H9 (cell line): ENCODE measurements around the gene KCNK13. TPM values are rescaled to one million over a fixed set of nuclear protein-coding genes. Genes with fewer than 3 reads are reported as not detected.

Experiments used
- DNase-seq: peaks from one replicate; pipeline ENCODE4 v3.0.0-alpha.2; 2017
- H2AFZ ChIP-seq: one replicate; pipeline ENCODE4 v1.6.1; 2013; ENCODE audit warnings: mild to moderate bottlenecking, low read length, control low read depth, moderate library complexity
- H2AK5ac ChIP-seq: 2 replicates; pipeline ENCODE4 v1.6.1; 2013; ENCODE audit warnings: low read length, control low read depth, mixed read lengths; ENCODE audit not compliant: insufficient read length
- H2BK120ac ChIP-seq: one replicate; pipeline ENCODE4 v1.6.1; 2013; ENCODE audit warnings: low read depth, mild to moderate bottlenecking, low read length, control low read depth, inconsistent platforms; ENCODE audit not compliant: poor library complexity, severe bottlenecking
- H2BK12ac ChIP-seq: 2 replicates; pipeline ENCODE4 v1.6.1; 2013; ENCODE audit warnings: low read length, control low read depth, mixed read lengths, low read depth; ENCODE audit not compliant: insufficient read length
- H2BK15ac ChIP-seq: 2 replicates; pipeline ENCODE4 v1.6.1; 2013; ENCODE audit warnings: low read depth, low read length, control low read depth
- H2BK20ac ChIP-seq: one replicate; pipeline ENCODE4 v1.6.1; 2013; ENCODE audit warnings: low read depth, mild to moderate bottlenecking, low read length, control low read depth, inconsistent platforms; ENCODE audit not compliant: poor library complexity, severe bottlenecking
- H2BK5ac ChIP-seq: 2 replicates; pipeline ENCODE4 v1.6.1; 2013; ENCODE audit warnings: low read length, control low read depth, mixed read lengths; ENCODE audit not compliant: insufficient read length
- H3K14ac ChIP-seq: 2 replicates; pipeline ENCODE4 v1.6.1; 2013; ENCODE audit warnings: low read length, control low read depth; ENCODE audit not compliant: insufficient read depth
- H3K18ac ChIP-seq: 2 replicates; pipeline ENCODE4 v1.6.1; 2013; ENCODE audit warnings: low read depth, mild to moderate bottlenecking, mixed read lengths, low read length, control low read depth; ENCODE audit not compliant: insufficient read length
- H3K23ac ChIP-seq: 2 replicates; pipeline ENCODE4 v1.6.1; 2013; ENCODE audit warnings: low read length, control low read depth, mixed read lengths, low read depth; ENCODE audit not compliant: insufficient read length
- H3K23me2 ChIP-seq: 2 replicates; pipeline ENCODE4 v1.6.1; 2013; ENCODE audit warnings: low read depth, mild to moderate bottlenecking, mixed read lengths, low read length, control low read depth; ENCODE audit not compliant: insufficient read length, poor library complexity, severe bottlenecking
- H3K27ac ChIP-seq: 2 replicates; pipeline ENCODE4 v1.5.1; 2013; ENCODE audit warnings: low read length, control low read depth, mixed read lengths, low read depth; ENCODE audit not compliant: insufficient read length
- H3K27me3 ChIP-seq: 2 replicates; pipeline ENCODE4 v1.6.1; 2013; ENCODE audit warnings: low read length, control low read depth, inconsistent platforms; ENCODE audit not compliant: insufficient read depth
- H3K4ac ChIP-seq: 2 replicates; pipeline ENCODE4 v1.6.1; 2013; ENCODE audit warnings: low read depth, mild to moderate bottlenecking, control low read depth, inconsistent platforms, low read length, moderate library complexity
- H3K4me1 ChIP-seq: 2 replicates; pipeline ENCODE4 v1.6.1; 2013; ENCODE audit warnings: low read length, control low read depth, inconsistent platforms; ENCODE audit not compliant: insufficient read depth
- H3K4me2 ChIP-seq: 2 replicates; pipeline ENCODE4 v1.6.1; 2013; ENCODE audit warnings: low read length, control low read depth, mixed read lengths; ENCODE audit not compliant: insufficient read length, insufficient read depth
- H3K56ac ChIP-seq: 2 replicates; pipeline ENCODE4 v1.6.1; 2013; ENCODE audit warnings: low read depth, mild to moderate bottlenecking, mixed read lengths, low read length, control low read depth; ENCODE audit not compliant: insufficient read length
- H3K79me1 ChIP-seq: 2 replicates; pipeline ENCODE4 v1.6.1; 2013; ENCODE audit warnings: low read depth, mild to moderate bottlenecking, moderate library complexity, low read length, control low read depth, inconsistent platforms; ENCODE audit not compliant: insufficient read depth, poor library complexity, severe bottlenecking
- H3K79me2 ChIP-seq: 2 replicates; pipeline ENCODE4 v1.6.1; 2013; ENCODE audit warnings: low read length, control low read depth, inconsistent platforms; ENCODE audit not compliant: insufficient read depth
- H3K9ac ChIP-seq: 2 replicates; pipeline ENCODE4 v1.6.1; 2013; ENCODE audit warnings: low read length, control low read depth, mixed read lengths; ENCODE audit not compliant: insufficient read length; ENCODE audit errors: extremely low read depth
- H3K9me3 ChIP-seq: one replicate; pipeline ENCODE4 v1.6.1; 2013; ENCODE audit warnings: low read depth, low read length, inconsistent platforms; ENCODE audit not compliant: control insufficient read depth
- H3T11ph ChIP-seq: one replicate; pipeline ENCODE4 v1.6.1; 2013; ENCODE audit warnings: mild to moderate bottlenecking, low read length, control low read depth, inconsistent platforms
- H4K20me1 ChIP-seq: one replicate; pipeline ENCODE4 v1.6.1; 2013; ENCODE audit not compliant: control insufficient read depth, insufficient read length, insufficient read depth
- H4K5ac ChIP-seq: 2 replicates; pipeline ENCODE4 v1.6.1; 2013; ENCODE audit warnings: low read depth, mild to moderate bottlenecking, mixed read lengths, low read length, control low read depth; ENCODE audit not compliant: insufficient read length
- H4K8ac ChIP-seq: replicated peaks from 2 replicates; pipeline ENCODE4 v1.6.1; 2013; ENCODE audit warnings: low read length, control low read depth, mixed read lengths, low read depth; ENCODE audit not compliant: insufficient read length
- H4K91ac ChIP-seq: 2 replicates; pipeline ENCODE4 v1.6.1; 2013; ENCODE audit warnings: low read depth, mild to moderate bottlenecking, moderate library complexity, mixed read lengths, low read length, control low read depth; ENCODE audit not compliant: insufficient read length
- H3K27ac Mint-ChIP-seq, 3 experiments: 2 replicates in 2 of 3; 3 replicates in 1 of 3; pipeline ENCODE4 v1.8.0; 2020 to 2021; ENCODE audit warnings: mixed read lengths in 3 of 3, mild to moderate bottlenecking in 1 of 3, moderate library complexity in 1 of 3
- H3K27me3 Mint-ChIP-seq: 2 replicates; pipeline ENCODE4 v1.8.0; 2021; ENCODE audit warnings: low read depth, mild to moderate bottlenecking, moderate library complexity, mixed read lengths
- H3K36me3 Mint-ChIP-seq, 3 experiments: 2 replicates in 2 of 3; 3 replicates in 1 of 3; pipeline ENCODE4 v1.8.0; 2020 to 2021; ENCODE audit warnings: low read depth in 3 of 3, mixed read lengths in 3 of 3; ENCODE audit not compliant: insufficient read depth in 1 of 3
- H3K4me1 Mint-ChIP-seq, 2 experiments: 2 replicates each; pipeline ENCODE4 v1.8.0; 2020; ENCODE audit warnings: mixed read lengths in 2 of 2
- H3K4me3 Mint-ChIP-seq, 2 experiments: 2 replicates in 1 of 2; 3 replicates in 1 of 2; pipeline ENCODE4 v1.8.0; 2020 to 2021; ENCODE audit warnings: mild to moderate bottlenecking in 2 of 2, mixed read lengths in 2 of 2, moderate library complexity in 1 of 2
- H3K9me3 Mint-ChIP-seq, 2 experiments: 2 replicates in 1 of 2; 3 replicates in 1 of 2; pipeline ENCODE4 v1.8.0; 2020; ENCODE audit warnings: mild to moderate bottlenecking in 2 of 2, mixed read lengths in 2 of 2, moderate library complexity in 1 of 2
- CTCF ChIP-seq: fragments of 200-600 bp; sonication (generic); conservative IDR thresholded peaks from 3 replicates; pipeline ENCODE4 v1.8.0; 2021; ENCODE audit warnings: antibody characterized with exemption, mild to moderate bottlenecking
- WGBS: extraction: QIAGEN DNeasy Blood & Tissue Kit; methylation state at CpG from one replicate; pipeline ENCODE4 v1.1.7; 2013; ENCODE audit warnings: missing lambda C conversion rate, low lambda C conversion rate, mixed read lengths; ENCODE audit not compliant: insufficient read length; ENCODE audit errors: extremely low coverage; 5-methylcytosine and 5-hydroxymethylcytosine counted together
- total RNA-seq: library from RNA; stranded (reverse); gene quantifications from 2 replicates; pipeline ENCODE4 v1.2.1, GENCODE V29; 2021

The KCNK13 gene
- total RNA-seq, 1 experiment from 2014 or later = 0.39 TPM

DNA sequence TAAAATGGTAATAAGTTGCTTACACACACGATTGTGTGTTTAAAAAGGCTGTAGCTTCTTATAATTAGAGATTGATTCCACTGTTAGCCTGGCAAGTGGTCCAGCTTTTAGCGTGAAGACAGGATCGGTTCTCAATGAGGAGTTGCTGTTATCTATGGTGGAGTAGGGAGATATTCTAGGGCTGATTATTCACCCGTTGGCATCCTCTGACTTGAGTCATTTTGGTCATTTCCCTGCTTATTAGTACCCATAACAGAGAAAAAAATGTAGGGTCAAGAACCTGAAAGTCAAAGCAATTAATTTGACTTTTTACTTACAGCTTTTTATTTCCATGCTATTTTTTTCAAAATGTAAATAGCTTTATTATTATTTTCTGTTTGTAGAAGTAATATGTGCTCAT lies 76.0 kb downstream of the KCNK13 start:
- TF ChIP-seq CTCF = no peak
- H3K79me2 ChIP-seq = no peaks in the 10 kb centered on the region

More for the DNA sequence above, 76.0 kb downstream of the KCNK13 start:
- no peak overlapping the region for H3T11ph ChIP-seq
- Mint-ChIP-seq H3K36me3 (no peaks in the 10 kb centered on the region; a peak in 2 of 7 replicates), H3K27ac (no peak overlapping the region), H3K4me1 (peaks cover 8 to 9% of the 10 kb centered on the region in 2 experiments; a peak in 3 of 4 replicates), H3K4me3 (no peak overlapping the region), H3K9me3 (0 out of 5 replicates have a peak, but pooled peaks cover 0 to 2% of the 10 kb centered on the region in 2 experiments), H3K27me3 (peaks cover 13% of the 10 kb centered on the region)
- no peak overlapping the region for H4K5ac ChIP-seq
- H3K4me1 ChIP-seq = no peaks in the 10 kb centered on the region
- no peak overlapping the region for H3K27ac ChIP-seq
- H3K18ac ChIP-seq = no peak overlapping the region
- no peak overlapping the region for H4K8ac ChIP-seq
- H2BK15ac ChIP-seq = no peak overlapping the region
- no peaks in the 10 kb centered on the region for H4K20me1 ChIP-seq
- no peak overlapping the region for H3K56ac ChIP-seq
- no peak overlapping the region for H3K4me2 ChIP-seq
- H2AK5ac ChIP-seq = no peak overlapping the region
- no peak overlapping the region for H3K9ac ChIP-seq
- H2BK5ac ChIP-seq = no peak overlapping the region
- no peak overlapping the region for H3K4ac ChIP-seq
- H2BK20ac ChIP-seq = no peak overlapping the region
- no peak for DNase-seq
- no CpG with 5 or more reads among the region's 4 CpGs for WGBS
- H4K91ac ChIP-seq = no peak overlapping the region
- no peaks in the 10 kb centered on the region for H3K23me2 ChIP-seq
- H3K79me1 ChIP-seq = no peaks in the 10 kb centered on the region
- H2BK12ac ChIP-seq = no peak overlapping the region
- no peak overlapping the region for H3K14ac ChIP-seq
- H3K23ac ChIP-seq = no peak overlapping the region
- H2AFZ ChIP-seq = no peak overlapping the region
- H2BK120ac ChIP-seq = no peak overlapping the region
- H3K27me3 ChIP-seq = no peaks in the 10 kb centered on the region
- no peaks in the 10 kb centered on the region for H3K9me3 ChIP-seq
